K562 (cell line): ENCODE data around the gene SPATS2. TPM values are rescaled to one million over a fixed set of nuclear protein-coding genes. Genes with fewer than 3 reads are reported as not detected.

Experiments used
- ATAC-seq: fragments of 200-7000 bp; cut with Tn5 transposase; 3 replicates; pipeline ENCODE4 v1.9.1; 2020; ENCODE audit warnings: moderate library complexity
- BruUV-seq: library from RNA; stranded (reverse); fragments of 400-500 nt; replicated peaks from 2 replicates; lab custom pipeline; 2021; lab: Mats Ljungman, UMichigan
- CTCF ChIA-PET: fragments of 300-600 bp; formaldehyde crosslinking; extraction: SDS; loops from one replicate; lab custom pipeline; 2021; ENCODE audit warnings: low intra/inter-chr PET ratio; lab: Yijun Ruan, JAX
- POLR2A ChIA-PET: fragments of 300-600, 350-650 bp; sonication (Branson Sonifier 250); formaldehyde crosslinking; extraction: SDS; loops from one replicate; lab custom pipeline; 2021; ENCODE audit warnings: antibody characterized with exemption, inconsistent platforms; lab: Yijun Ruan, JAX
- DNase-seq, 4 experiments: peaks; one replicate each; pipeline versions ENCODE4 v3.0.0 to v3.0.0-alpha.2; 2011 to 2018; ENCODE audit warnings: low spot score in 3 of 4, mixed read lengths in 3 of 4; ENCODE audit errors: extremely low read depth in 1 of 4
- FAIRE-seq: peaks from 2 replicates; lab custom pipeline; 2011; peaks lifted over from hg19 to GRCh38; lab: Jason Lieb, UNC
- H2AFZ ChIP-seq: 2 replicates; pipeline ENCODE4 v1.6.0; 2011; ENCODE audit warnings: low read depth, low read length, control low read depth, inconsistent platforms
- H3K27ac ChIP-seq: fragments of 200-600 bp; 3 replicates; pipeline ENCODE4 v1.8.0; 2011; ENCODE audit warnings: low read depth, mild to moderate bottlenecking, control low read depth, inconsistent platforms, low read length, moderate library complexity, mixed read lengths; ENCODE audit errors: extremely low read depth
- H3K27me3 ChIP-seq, 2 experiments: fragments of 300-600 bp in 1 of 2; 2 replicates in 1 of 2; 3 replicates in 1 of 2; pipeline versions ENCODE4 v1.6.0 to v1.8.0; 2011; ENCODE audit warnings: inconsistent platforms in 2 of 2, low read length in 2 of 2, mild to moderate bottlenecking in 1 of 2, mixed read lengths in 1 of 2, moderate library complexity in 1 of 2; ENCODE audit not compliant: control insufficient read depth in 2 of 2, insufficient read depth in 2 of 2
- H3K36me3 ChIP-seq: fragments of 300-600 bp; 3 replicates; pipeline ENCODE4 v1.8.0; 2011; ENCODE audit warnings: mild to moderate bottlenecking, low read length, inconsistent platforms; ENCODE audit not compliant: control insufficient read depth, insufficient read depth
- H3K4me1 ChIP-seq, 2 experiments: fragments of 200-600 bp in 1 of 2; replicated peaks in 1 of 2; 2 replicates in 1 of 2; 3 replicates in 1 of 2; pipeline versions ENCODE4 v1.5.1 to v1.8.0; 2011; ENCODE audit warnings: inconsistent platforms in 2 of 2, low read length in 2 of 2, mild to moderate bottlenecking in 1 of 2, mixed read lengths in 1 of 2, moderate library complexity in 1 of 2; ENCODE audit not compliant: control insufficient read depth in 2 of 2, insufficient read depth in 2 of 2
- H3K4me2 ChIP-seq: 2 replicates; pipeline ENCODE4 v1.6.1; 2011; ENCODE audit warnings: low read length, control low read depth, inconsistent platforms, mixed read lengths; ENCODE audit not compliant: insufficient read depth
- H3K4me3 ChIP-seq: fragments of 200-600 bp; sonication (generic), shearing (Covaris generic); 2 replicates; pipeline ENCODE4 v1.5.1; 2016; ENCODE audit warnings: control low read depth, inconsistent platforms
- H3K79me2 ChIP-seq: fragments of 200-600 bp; 3 replicates; pipeline ENCODE4 v1.8.0; 2011; ENCODE audit warnings: low read length, inconsistent platforms; ENCODE audit not compliant: control insufficient read depth, insufficient read depth
- H3K9ac ChIP-seq, 2 experiments: 2 replicates each; pipeline versions ENCODE4 v1.6.0 to v1.6.1; 2011; ENCODE audit warnings: low read depth in 2 of 2, low read length in 2 of 2, control low read depth in 1 of 2, inconsistent platforms in 1 of 2, mild to moderate bottlenecking in 1 of 2, mixed read lengths in 1 of 2; ENCODE audit not compliant: insufficient read depth in 1 of 2
- H3K9me1 ChIP-seq: one replicate; pipeline ENCODE4 v1.6.0; 2011; ENCODE audit warnings: inconsistent platforms, mild to moderate bottlenecking, low read length, moderate library complexity; ENCODE audit not compliant: control insufficient read depth, insufficient read depth
- H3K9me3 ChIP-seq: replicated peaks from 2 replicates; pipeline ENCODE4 v1.5.1; 2011; ENCODE audit warnings: low read depth, low read length, inconsistent platforms; ENCODE audit not compliant: control insufficient read depth, insufficient read depth
- H4K20me1 ChIP-seq: replicated peaks from 2 replicates; pipeline ENCODE4 v1.6.1; 2011; ENCODE audit warnings: low read length, inconsistent platforms, mixed read lengths; ENCODE audit not compliant: control insufficient read depth, insufficient read depth
- ATF3 ChIP-seq, 2 experiments: fragments of 450-650 bp in 1 of 2; sonication (generic) in 1 of 2; formaldehyde crosslinking in 1 of 2; IDR thresholded peaks in 1 of 2; conservative IDR thresholded peaks in 1 of 2; 2 replicates each; pipeline versions ENCODE4 v1.6.1 to v1.8.1; 2016 to 2023; ENCODE audit warnings: mild to moderate bottlenecking in 2 of 2, moderate library complexity in 2 of 2, inconsistent platforms in 1 of 2, missing genetic modification reagents in 1 of 2
- C11orf30 ChIP-seq: fragments of 450-650 bp; IDR thresholded peaks from 2 replicates; pipeline ENCODE4 v1.6.1; 2016; ENCODE audit warnings: low read depth, mild to moderate bottlenecking
- DPF2 ChIP-seq: fragments of 450-650 bp; IDR thresholded peaks from 2 replicates; pipeline ENCODE4 v1.6.1; 2016
- ELF2 ChIP-seq: fragments of 250-450 bp; sonication (Bioruptor Pico); IDR thresholded peaks from 2 replicates; pipeline ENCODE4 v1.5.0; 2021; ENCODE audit warnings: mild to moderate bottlenecking
- FOXJ2 ChIP-seq: fragments of 200-800 bp; sonication (Bioruptor generic); IDR thresholded peaks from 2 replicates; pipeline ENCODE4 v1.6.1; 2016; ENCODE audit warnings: missing genetic modification characterization, missing compliant biosample characterization
- TBP ChIP-seq: optimal IDR thresholded peaks from 2 replicates; pipeline ENCODE3; 2011; ENCODE audit warnings: low read depth, low read length, improper control_type of control experiment
- TFAP4 ChIP-seq: sonication (generic); formaldehyde crosslinking; IDR thresholded peaks from 2 replicates; pipeline ENCODE4 v1.8.0; 2022; ENCODE audit warnings: missing genetic modification reagents, mild to moderate bottlenecking, moderate library complexity, borderline replicate concordance
- WGBS: fragments of 100-300 bp; shearing (Covaris generic); methylation state at CpG from one replicate; pipeline ENCODE4 v1.1.6; 2016; ENCODE audit warnings: low coverage, mixed read lengths; ENCODE audit not compliant: insufficient coverage; ENCODE audit errors: missing lambda C conversion rate; 5-methylcytosine and 5-hydroxymethylcytosine counted together
- in situ Hi-C: fragments of 300-500 bp; cut with MboI; formaldehyde crosslinking; loops from 4 replicates; pipeline ENCODE4 v1.15.0; 2018; ENCODE audit warnings: inconsistent platforms, mixed read lengths
- intact Hi-C: fragments of 100-400 bp; cut with micrococcal nuclease; formaldehyde crosslinking; loops from 2 replicates; pipeline ENCODE4 v1.14.2; 2022
- polyA plus RNA-seq, 8 experiments: library from polyadenylated mRNA; depleted of rRNA in 4 of 8; stranded (reverse) in 5 of 8; unstranded in 3 of 8; fragments of >200 nt; fragmentation: Nextera tagmentation in 2 of 8; fragmentation: Illumina TruSeq in 1 of 8; extraction: Ambion mirVana in 2 of 8; extraction: Trizol in 1 of 8; gene quantifications; 2 replicates each; pipeline versions ENCODE4 v1.2.1 to v1.2.3, GENCODE V29; 2011 to 2014; ENCODE audit warnings: inconsistent platforms in 1 of 8, missing spikeins in 1 of 8
- total RNA-seq, 7 experiments: library from RNA; depleted of rRNA in 6 of 7; stranded (reverse); fragments of >200 nt in 6 of 7; fragmentation: Illumina TruSeq in 2 of 7; extraction: Trizol in 2 of 7; gene quantifications; 2 replicates each; pipeline versions ENCODE4 v1.2.1 to v1.2.3, GENCODE V29; 2011 to 2021; ENCODE audit warnings: low replicate concordance in 1 of 7

SPATS2 gene
- total and polyA plus RNA-seq, 9 of the 15 experiments (the other 6 are each of a cell fraction or from before 2014, with no cell fraction given), result 5.4 to 48.2 (median 17.5) TPM

GRCh38 chr12:49442915-49443314, 75.7 kb downstream of the SPATS2 start:
- FAIRE-seq, result peak; percentile 44
- ChIA-PET POLR2A (interaction anchor here (0.6 to 1.2 kb wide), 4 partner anchors 13 to 38 kb away, joined by 3 to 5 read pairs (median 4); no protein-coding TSS in a partner anchor), CTCF (no interaction called here)
- H3K9me3 ChIP-seq, result no peaks in the 10 kb centered on the region
- WGBS, result 12% methylated on average over 1 of the region's 1 CpG
- H3K79me2 ChIP-seq, result 0 out of 3 replicates have a peak, but pooled peaks cover 3% of the 10 kb centered on the region
- H3K9ac ChIP-seq, result no peak overlapping the region
- H3K27me3 ChIP-seq, result no peaks in the 10 kb centered on the region
- no peak overlapping the region for H3K4me2 ChIP-seq
- TF ChIP-seq ELF2 (no peak), ATF3 (IDR thresholded peaks at IDR 0.05) (no peak), ATF3 (CRISPR knock-in tag; conservative IDR thresholded peaks at IDR 0.05) (no peak), TFAP4 (CRISPR knock-in tag) (no peak), DPF2 (no peak), FOXJ2 (tag) (no peak), C11orf30 (no peak), TBP (no peak)
- H3K36me3 ChIP-seq, result no peaks in the 10 kb centered on the region
- no peaks in the 10 kb centered on the region for H3K4me1 ChIP-seq
- no peak overlapping the region for H2AFZ ChIP-seq
- H3K27ac ChIP-seq, result no peak overlapping the region
- no TSS peak for BruUV-seq
- no peaks in the 10 kb centered on the region for H3K9me1 ChIP-seq
- in situ Hi-C loops, result no loop called here
- intact Hi-C loops, result no loop called here
- ATAC-seq, result no peak
- DNase-seq, result no peak
- H4K20me1 ChIP-seq, result 0 out of 2 replicates have a peak, but pooled peaks cover 3% of the 10 kb centered on the region
- no peak overlapping the region for H3K4me3 ChIP-seq
